ENCODE data around the gene BTBD7. TPM values are rescaled to one million over a fixed set of nuclear protein-coding genes. Genes with fewer than 3 reads are reported as not detected.

Gene BTBD7
- total RNA-seq, 1 donor from 2014 or later: 43.5 TPM

DNA sequence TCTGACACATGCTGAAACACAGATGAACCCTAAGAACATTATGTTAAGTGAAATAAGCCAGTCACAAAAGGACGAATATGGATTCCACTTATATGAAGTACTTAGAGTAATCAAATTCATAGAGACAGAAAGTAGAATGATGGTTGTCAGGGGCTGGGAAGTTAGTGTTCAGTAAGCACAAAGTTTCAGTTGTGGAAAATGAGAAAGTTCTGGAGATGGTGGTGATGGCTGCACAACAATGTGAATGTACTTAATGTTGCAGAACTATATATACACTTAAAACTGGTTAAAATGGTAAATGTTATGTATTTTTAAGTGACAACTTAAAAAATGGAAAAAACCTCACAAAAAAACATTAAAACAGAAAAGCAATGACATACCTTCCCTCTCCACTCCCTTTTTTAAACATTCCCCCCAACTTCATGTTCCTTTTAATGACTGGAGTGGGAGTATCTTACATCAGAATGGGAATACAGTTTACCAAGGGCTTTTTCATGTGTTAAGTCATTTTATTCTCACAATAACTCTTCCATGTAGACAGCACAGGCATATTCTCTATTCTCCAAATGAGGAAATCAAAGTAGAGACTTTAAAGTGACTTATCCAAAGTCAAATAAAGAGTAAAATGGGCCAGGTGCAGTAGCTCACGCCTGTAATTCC lies 24.0 kb downstream of the BTBD7 start:
- DNase-seq (ENCODE audit: low spot score): no peak
- no peaks in the 10 kb centered on the region for H3K9me3 Mint-ChIP-seq (ENCODE audit: low read depth)
- no peaks in the 10 kb centered on the region for H3K27me3 Mint-ChIP-seq (ENCODE audit: low read depth)
- TF ChIP-seq, protein P1, sequence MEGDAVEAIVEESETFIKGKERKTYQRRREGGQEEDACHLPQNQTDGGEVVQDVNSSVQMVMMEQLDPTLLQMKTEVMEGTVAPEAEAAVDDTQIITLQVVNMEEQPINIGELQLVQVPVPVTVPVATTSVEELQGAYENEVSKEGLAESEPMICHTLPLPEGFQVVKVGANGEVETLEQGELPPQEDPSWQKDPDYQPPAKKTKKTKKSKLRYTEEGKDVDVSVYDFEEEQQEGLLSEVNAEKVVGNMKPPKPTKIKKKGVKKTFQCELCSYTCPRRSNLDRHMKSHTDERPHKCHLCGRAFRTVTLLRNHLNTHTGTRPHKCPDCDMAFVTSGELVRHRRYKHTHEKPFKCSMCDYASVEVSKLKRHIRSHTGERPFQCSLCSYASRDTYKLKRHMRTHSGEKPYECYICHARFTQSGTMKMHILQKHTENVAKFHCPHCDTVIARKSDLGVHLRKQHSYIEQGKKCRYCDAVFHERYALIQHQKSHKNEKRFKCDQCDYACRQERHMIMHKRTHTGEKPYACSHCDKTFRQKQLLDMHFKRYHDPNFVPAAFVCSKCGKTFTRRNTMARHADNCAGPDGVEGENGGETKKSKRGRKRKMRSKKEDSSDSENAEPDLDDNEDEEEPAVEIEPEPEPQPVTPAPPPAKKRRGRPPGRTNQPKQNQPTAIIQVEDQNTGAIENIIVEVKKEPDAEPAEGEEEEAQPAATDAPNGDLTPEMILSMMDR (IDR thresholded peaks at IDR 0.05): no peak
- H3K4me3 Mint-ChIP-seq (ENCODE audit: unreplicated experiment): no peak overlapping the region
- H3K4me1 Mint-ChIP-seq (ENCODE audit: low read depth): peaks cover 29% of the 10 kb centered on the region
- H3K27ac Mint-ChIP-seq (ENCODE audit: unreplicated experiment): no peak overlapping the region
- no peaks in the 10 kb centered on the region for H3K36me3 Mint-ChIP-seq (ENCODE audit: low read depth)

DNA sequence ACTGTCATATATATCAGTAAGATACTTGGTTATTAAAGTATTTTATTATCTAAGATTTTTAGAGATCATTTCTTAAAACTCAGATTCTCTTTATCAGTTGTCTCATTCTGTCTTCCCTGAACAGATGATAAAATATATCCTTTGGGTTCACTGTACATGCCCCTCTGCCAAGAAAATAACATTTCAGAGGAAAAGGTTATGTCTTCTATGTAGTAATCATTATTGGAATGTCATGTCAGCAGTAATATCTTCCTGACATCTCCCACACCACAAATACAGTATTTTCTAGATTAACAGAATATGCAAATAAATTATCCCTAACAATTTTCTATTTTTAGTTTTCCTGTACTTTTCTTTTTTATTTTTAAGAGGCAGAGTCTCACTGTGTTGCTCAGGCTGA lies 26.0 kb downstream of the BTBD7 start:
- DNase-seq (ENCODE audit: low spot score): no peak
- no peaks in the 10 kb centered on the region for H3K36me3 Mint-ChIP-seq (ENCODE audit: low read depth)
- H3K27me3 Mint-ChIP-seq (ENCODE audit: low read depth): no peaks in the 10 kb centered on the region
- H3K9me3 Mint-ChIP-seq (ENCODE audit: low read depth): no peaks in the 10 kb centered on the region
- peaks cover 31% of the 10 kb centered on the region for H3K4me1 Mint-ChIP-seq (ENCODE audit: low read depth)
- no peak overlapping the region for H3K27ac Mint-ChIP-seq (ENCODE audit: unreplicated experiment)
- no peak overlapping the region for H3K4me3 Mint-ChIP-seq (ENCODE audit: unreplicated experiment)
- TF ChIP-seq, protein P1 (IDR thresholded peaks at IDR 0.05): no peak

DNA sequence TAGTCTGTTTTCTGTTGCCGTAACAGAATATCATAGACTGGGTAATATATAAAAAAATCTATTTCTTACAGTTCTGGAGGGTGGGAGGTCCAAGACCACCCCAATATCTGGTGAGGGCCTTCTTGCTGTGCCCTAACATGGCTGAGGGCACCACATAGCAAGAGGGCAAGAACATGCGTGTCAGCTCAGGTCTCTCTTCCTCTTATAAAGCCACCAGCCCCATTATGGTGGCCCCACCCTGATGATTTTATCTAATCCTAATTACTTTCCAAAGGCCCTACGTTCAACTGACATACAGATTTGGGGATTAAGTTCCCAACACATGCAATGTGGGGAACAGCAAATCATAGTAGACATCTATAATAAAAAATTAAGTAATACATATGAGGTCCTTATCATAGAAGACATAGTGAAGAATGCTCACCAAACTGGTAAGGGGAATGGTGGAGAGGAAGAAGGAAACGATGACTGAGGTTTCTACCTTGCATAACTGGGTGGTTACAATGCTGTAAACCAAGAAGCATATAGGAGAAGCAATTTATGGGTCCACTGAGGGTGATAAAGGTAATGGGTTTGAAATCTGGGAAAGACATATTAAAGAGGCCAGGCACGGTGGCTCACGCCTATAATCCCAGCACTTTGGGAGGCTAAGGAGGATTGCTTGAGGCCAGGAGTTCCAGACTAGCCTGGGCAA lies 27.0 kb downstream of the BTBD7 start:
- DNase-seq (ENCODE audit: low spot score): no peak
- Mint-ChIP-seq H3K27me3 (ENCODE audit: low read depth) (no peaks in the 10 kb centered on the region), H3K36me3 (ENCODE audit: low read depth) (no peaks in the 10 kb centered on the region), H3K4me1 (ENCODE audit: low read depth) (peaks cover 33% of the 10 kb centered on the region), H3K4me3 (ENCODE audit: unreplicated experiment) (no peak overlapping the region), H3K27ac (ENCODE audit: unreplicated experiment) (no peak overlapping the region), H3K9me3 (ENCODE audit: low read depth) (no peaks in the 10 kb centered on the region)
- TF ChIP-seq, protein P1 (IDR thresholded peaks at IDR 0.05): no peak

DNA sequence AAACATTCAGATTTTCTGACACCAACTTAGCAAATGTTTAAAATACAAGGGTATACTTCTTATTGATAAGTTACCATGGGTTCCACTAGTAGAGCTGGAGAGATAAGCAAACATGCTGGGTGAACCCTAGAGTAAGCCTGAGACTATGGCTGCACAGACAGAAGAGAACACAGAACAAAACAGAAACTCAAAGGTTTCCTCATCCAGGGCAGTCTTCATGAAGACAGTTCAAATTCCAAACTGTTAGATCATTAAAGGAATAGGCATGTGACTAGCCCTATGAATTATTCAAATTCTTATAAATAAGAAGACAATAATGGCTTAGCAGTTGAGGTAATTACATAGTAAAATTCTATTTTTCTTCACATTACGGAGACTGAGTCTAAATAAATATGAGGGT lies 28.1 kb downstream of the BTBD7 start:
- Mint-ChIP-seq H3K27me3 (ENCODE audit: low read depth) (no peaks in the 10 kb centered on the region), H3K4me1 (ENCODE audit: low read depth) (peaks cover 36% of the 10 kb centered on the region), H3K27ac (ENCODE audit: unreplicated experiment) (no peak overlapping the region), H3K4me3 (ENCODE audit: unreplicated experiment) (no peak overlapping the region), H3K9me3 (ENCODE audit: low read depth) (no peaks in the 10 kb centered on the region), H3K36me3 (ENCODE audit: low read depth) (no peaks in the 10 kb centered on the region)
- TF ChIP-seq, protein P1 (IDR thresholded peaks at IDR 0.05): no peak
- DNase-seq (ENCODE audit: low spot score): no peak

DNA sequence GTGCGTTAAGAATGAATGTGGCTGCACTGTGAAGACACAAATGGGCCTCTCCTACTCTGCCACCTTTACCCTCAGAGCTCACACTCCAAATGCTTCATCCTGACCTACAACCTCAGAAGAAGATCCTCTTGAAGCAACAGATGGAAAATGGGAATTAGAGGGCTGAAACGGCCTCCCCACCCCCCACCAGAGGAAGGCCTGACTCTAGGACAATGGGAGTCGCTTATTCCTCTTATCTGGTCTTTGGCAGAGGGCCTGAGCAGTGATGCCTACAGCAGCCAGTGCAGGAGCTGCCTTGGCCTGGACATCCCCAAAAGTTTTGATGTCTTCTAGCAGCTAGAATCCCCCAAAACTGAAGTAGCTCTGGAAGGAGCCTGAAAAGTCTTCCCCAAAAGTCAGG lies 29.2 kb downstream of the BTBD7 start:
- Mint-ChIP-seq H3K36me3 (ENCODE audit: low read depth) (no peaks in the 10 kb centered on the region), H3K4me1 (ENCODE audit: low read depth) (peaks cover 46% of the 10 kb centered on the region), H3K9me3 (ENCODE audit: low read depth) (no peaks in the 10 kb centered on the region)

More for the DNA sequence above, 29.2 kb downstream of the BTBD7 start:
- Mint-ChIP-seq H3K27me3 (ENCODE audit: low read depth) (no peaks in the 10 kb centered on the region), H3K4me3 (ENCODE audit: unreplicated experiment) (no peak overlapping the region), H3K27ac (ENCODE audit: unreplicated experiment) (no peak overlapping the region)
- TF ChIP-seq, protein P1 (IDR thresholded peaks at IDR 0.05): no peak
- no peak for DNase-seq (ENCODE audit: low spot score)

All from chondrocyte (in vitro differentiated cells).